ENCODE data around the gene TASOR.

DNA sequence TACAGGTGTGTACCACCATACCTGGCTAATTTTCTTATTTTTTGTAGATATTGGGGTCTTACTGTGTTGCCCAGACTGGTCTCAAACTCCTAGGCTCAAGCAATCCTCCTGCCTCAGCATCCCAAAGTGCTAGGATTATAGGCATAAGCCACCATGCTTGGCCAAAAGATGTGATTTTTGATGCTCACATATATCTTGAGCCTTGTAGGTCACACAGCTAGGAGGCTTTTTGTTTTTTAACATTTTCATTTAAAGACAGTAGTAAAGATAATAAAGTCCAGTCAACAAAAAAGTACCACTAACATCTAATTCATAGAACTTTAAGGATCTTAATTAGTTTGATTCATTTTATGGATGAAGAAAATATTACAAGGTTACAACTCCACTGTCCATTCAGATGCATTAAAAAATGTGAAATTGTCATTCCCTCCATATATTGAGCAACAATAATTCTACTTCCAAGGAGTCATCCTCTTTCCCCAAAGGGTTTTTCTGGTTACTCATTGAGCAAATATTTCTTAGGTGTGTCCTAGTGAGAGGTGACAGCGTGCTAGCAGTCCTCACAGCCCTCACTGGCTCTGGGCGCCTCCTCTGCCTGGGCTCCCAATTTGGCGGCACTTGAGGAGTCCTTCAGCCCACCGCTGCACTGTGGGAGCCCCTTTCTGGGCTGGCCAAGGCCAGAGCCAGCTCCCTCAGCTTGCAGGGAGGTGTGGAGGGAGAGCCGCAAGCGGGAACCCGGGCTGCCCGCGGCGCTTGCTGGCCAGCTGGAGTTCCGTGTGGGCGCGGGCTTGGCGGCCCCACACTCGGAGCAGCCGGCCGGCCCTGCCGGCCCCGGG, 8.3 kb upstream of the TASOR start:
- TF ChIP-seq EP300 (IDR thresholded peaks at IDR 0.05; ENCODE audit: borderline replicate concordance), result no peak
- TF ChIP-seq, protein P1, sequence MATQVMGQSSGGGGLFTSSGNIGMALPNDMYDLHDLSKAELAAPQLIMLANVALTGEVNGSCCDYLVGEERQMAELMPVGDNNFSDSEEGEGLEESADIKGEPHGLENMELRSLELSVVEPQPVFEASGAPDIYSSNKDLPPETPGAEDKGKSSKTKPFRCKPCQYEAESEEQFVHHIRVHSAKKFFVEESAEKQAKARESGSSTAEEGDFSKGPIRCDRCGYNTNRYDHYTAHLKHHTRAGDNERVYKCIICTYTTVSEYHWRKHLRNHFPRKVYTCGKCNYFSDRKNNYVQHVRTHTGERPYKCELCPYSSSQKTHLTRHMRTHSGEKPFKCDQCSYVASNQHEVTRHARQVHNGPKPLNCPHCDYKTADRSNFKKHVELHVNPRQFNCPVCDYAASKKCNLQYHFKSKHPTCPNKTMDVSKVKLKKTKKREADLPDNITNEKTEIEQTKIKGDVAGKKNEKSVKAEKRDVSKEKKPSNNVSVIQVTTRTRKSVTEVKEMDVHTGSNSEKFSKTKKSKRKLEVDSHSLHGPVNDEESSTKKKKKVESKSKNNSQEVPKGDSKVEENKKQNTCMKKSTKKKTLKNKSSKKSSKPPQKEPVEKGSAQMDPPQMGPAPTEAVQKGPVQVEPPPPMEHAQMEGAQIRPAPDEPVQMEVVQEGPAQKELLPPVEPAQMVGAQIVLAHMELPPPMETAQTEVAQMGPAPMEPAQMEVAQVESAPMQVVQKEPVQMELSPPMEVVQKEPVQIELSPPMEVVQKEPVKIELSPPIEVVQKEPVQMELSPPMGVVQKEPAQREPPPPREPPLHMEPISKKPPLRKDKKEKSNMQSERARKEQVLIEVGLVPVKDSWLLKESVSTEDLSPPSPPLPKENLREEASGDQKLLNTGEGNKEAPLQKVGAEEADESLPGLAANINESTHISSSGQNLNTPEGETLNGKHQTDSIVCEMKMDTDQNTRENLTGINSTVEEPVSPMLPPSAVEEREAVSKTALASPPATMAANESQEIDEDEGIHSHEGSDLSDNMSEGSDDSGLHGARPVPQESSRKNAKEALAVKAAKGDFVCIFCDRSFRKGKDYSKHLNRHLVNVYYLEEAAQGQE (IDR thresholded peaks at IDR 0.05; ENCODE audit: low read depth), result no peak
- TF ChIP-seq EGR1 (IDR thresholded peaks at IDR 0.05), result no peak
- TF ChIP-seq RAD21 (IDR thresholded peaks at IDR 0.05; ENCODE audit: low read depth), result no peak
- no peak for TF ChIP-seq TCF12 (IDR thresholded peaks at IDR 0.05; ENCODE audit: low read depth)
- TF ChIP-seq FOXM1 (IDR thresholded peaks at IDR 0.05; ENCODE audit: borderline replicate concordance, low read depth), result no peak
- TF ChIP-seq TEAD4 (IDR thresholded peaks at IDR 0.05), result no peak
- no peak for TF ChIP-seq CREB1 (IDR thresholded peaks at IDR 0.05; ENCODE audit: low read depth)
- TF ChIP-seq, protein P2, sequence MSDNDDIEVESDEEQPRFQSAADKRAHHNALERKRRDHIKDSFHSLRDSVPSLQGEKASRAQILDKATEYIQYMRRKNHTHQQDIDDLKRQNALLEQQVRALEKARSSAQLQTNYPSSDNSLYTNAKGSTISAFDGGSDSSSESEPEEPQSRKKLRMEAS (IDR thresholded peaks at IDR 0.05), result no peak
- TF ChIP-seq TAF1 (IDR thresholded peaks at IDR 0.05; ENCODE audit: low read depth), result no peak
- TF ChIP-seq NFIC (IDR thresholded peaks at IDR 0.05), result no peak
- no peak for TF ChIP-seq CEBPB (IDR thresholded peaks at IDR 0.05)
